Nephron (organoid): ENCODE measurements around the gene FEZ2.
A peak's percentile ranks its signal among the peaks of the same experiment; 100 is the strongest.

Experiments
- H3K27ac Mint-ChIP-seq, 3 experiments: 2 replicates each; pipeline ENCODE4 v1.8.0; 2020; ENCODE audit warnings: mixed read lengths in 3 of 3, mild to moderate bottlenecking in 2 of 3, moderate library complexity in 1 of 3
- H3K27me3 Mint-ChIP-seq: 2 replicates; pipeline ENCODE4 v1.8.0; 2021; ENCODE audit warnings: low read depth, mild to moderate bottlenecking, moderate library complexity, mixed read lengths
- H3K36me3 Mint-ChIP-seq: 2 replicates; pipeline ENCODE4 v1.8.0; 2020; ENCODE audit warnings: low read depth, mixed read lengths
- H3K4me1 Mint-ChIP-seq: 2 replicates; pipeline ENCODE4 v1.8.0; 2020; ENCODE audit warnings: mixed read lengths
- H3K4me3 Mint-ChIP-seq, 3 experiments: 2 replicates each; pipeline ENCODE4 v1.8.0; 2020; ENCODE audit warnings: mild to moderate bottlenecking in 3 of 3, mixed read lengths in 3 of 3, moderate library complexity in 2 of 3
- H3K9me3 Mint-ChIP-seq: 2 replicates; pipeline ENCODE4 v1.8.0; 2020; ENCODE audit warnings: mixed read lengths
- CTCF ChIP-seq, 3 experiments: fragments of 200-600 bp; sonication (generic); IDR thresholded peaks; one replicate each; pipeline ENCODE4 v1.5.0; 2021; ENCODE audit warnings: antibody characterized with exemption in 3 of 3; ENCODE audit not compliant: unreplicated experiment in 3 of 3

FEZ2 gene

GRCh38 chr2:36561237-36561944, 36.6 kb downstream of the FEZ2 start:
- no peak for TF ChIP-seq CTCF (IDR thresholded peaks at IDR 0.05; ENCODE audit: unreplicated experiment in 3 of 3)
- Mint-ChIP-seq H3K4me1 (peaks cover 5% of the 10 kb centered on the region), H3K4me3 (no peak overlapping the region), H3K27ac (peak overlapping the region; percentile 38 to 68 (median 49)), H3K9me3 (no peaks in the 10 kb centered on the region), H3K36me3 (peaks cover 58% of the 10 kb centered on the region), H3K27me3 (no peaks in the 10 kb centered on the region)

- Mint-ChIP-seq H3K27ac (no peak overlapping the region), H3K9me3 (no peaks in the 10 kb centered on the region)
Observed at GRCh38 chr2:36560726-36561125, 37.2 kb downstream of the FEZ2 start.

DNA sequence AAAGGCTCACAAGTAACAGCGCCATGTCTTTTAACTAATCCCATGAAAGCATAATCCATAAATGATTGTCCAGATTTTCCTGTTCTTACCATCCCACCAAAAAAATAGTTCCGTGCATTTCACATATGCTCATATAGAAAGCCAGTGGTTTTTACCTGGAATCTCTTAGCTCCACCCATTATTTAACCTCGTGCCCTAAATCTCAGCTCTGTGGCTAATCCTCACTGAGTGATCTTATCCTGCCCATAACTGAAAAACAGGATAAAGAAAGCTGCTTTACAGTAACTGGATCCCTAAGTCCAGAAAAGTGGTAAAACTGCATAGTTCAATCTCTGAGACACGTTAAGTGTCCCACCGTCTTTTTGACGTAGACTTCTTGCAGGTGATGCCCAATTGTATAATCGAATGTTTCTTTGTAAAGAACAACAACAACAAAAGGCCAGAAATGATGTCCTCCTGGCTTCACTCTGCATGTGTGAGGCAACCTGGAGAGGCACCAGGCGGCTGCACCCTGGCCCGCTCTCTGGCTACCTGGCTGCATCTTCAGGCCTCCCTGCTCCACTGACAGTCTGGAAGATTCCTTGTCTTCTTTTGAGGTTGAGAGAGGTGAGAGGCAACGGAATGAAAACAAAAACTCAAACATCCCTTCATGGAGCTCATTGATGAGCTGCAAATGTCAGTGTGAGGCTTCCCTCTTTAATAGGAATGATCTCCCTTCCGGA, 38.6 kb downstream of the FEZ2 start:
- peaks cover 5% of the 10 kb centered on the region for H3K4me1 Mint-ChIP-seq
- no peak overlapping the region for H3K27ac Mint-ChIP-seq
- no peaks in the 10 kb centered on the region for H3K27me3 Mint-ChIP-seq
- peaks cover 49% of the 10 kb centered on the region for H3K36me3 Mint-ChIP-seq
- H3K9me3 Mint-ChIP-seq: no peaks in the 10 kb centered on the region
- no peak for TF ChIP-seq CTCF (IDR thresholded peaks at IDR 0.05; ENCODE audit: unreplicated experiment in 3 of 3)
- H3K4me3 Mint-ChIP-seq: no peak overlapping the region

More at GRCh38 chr2:36560726-36561125, 37.2 kb downstream of the FEZ2 start:
- Mint-ChIP-seq H3K4me1 (peaks cover 5% of the 10 kb centered on the region), H3K4me3 (no peak overlapping the region), H3K27me3 (no peaks in the 10 kb centered on the region), H3K36me3 (peaks cover 51% of the 10 kb centered on the region)
- no peak for TF ChIP-seq CTCF (IDR thresholded peaks at IDR 0.05; ENCODE audit: unreplicated experiment in 3 of 3)

DNA sequence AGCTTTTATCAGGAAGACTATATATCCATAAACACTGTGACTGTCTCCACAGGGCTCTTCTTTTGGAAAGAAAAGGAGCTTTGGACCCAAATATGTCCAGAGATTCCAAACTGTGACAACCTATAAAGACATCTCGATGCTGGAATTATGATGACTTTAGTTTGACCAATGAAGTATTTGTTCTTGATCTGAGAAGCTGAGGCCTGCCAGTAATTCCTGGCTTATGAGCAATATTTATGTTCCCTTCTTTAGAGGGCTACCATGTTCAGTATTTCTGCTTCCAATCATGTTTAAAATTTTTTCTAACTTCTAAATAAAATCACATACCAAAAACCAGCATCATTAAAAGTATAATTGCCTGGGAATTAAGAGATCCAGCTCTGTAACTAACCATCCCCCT, 41.1 kb downstream of the FEZ2 start:
- Mint-ChIP-seq H3K4me3 (no peak overlapping the region), H3K9me3 (no peaks in the 10 kb centered on the region), H3K27ac (no peak overlapping the region), H3K27me3 (no peaks in the 10 kb centered on the region), H3K36me3 (peaks cover 61% of the 10 kb centered on the region), H3K4me1 (peaks cover 5% of the 10 kb centered on the region)
- TF ChIP-seq CTCF (IDR thresholded peaks at IDR 0.05; ENCODE audit: unreplicated experiment in 3 of 3): no peak

DNA sequence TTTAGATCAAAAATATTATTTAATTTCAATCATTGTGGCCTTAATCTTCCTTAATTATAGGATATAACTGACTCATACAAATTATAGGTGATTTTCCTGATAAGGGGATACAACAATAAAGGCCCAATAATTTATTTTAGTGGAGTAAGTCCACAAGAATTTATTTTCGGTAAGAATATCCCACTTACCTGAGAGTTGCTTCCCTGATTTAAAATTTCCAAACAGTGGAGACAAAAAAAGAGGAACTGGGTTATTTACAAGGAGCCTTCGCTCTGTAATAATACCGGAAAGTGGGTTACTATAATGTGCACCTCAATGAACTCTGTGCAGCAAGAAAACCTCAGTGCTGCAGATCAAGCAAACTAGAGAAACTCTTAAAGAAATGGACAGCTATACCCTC, 42.2 kb downstream of the FEZ2 start:
- Mint-ChIP-seq H3K9me3 (no peaks in the 10 kb centered on the region), H3K4me1 (no peaks in the 10 kb centered on the region), H3K27ac (no peak overlapping the region), H3K27me3 (no peaks in the 10 kb centered on the region), H3K4me3 (no peak overlapping the region), H3K36me3 (peaks cover 63% of the 10 kb centered on the region)
- no peak for TF ChIP-seq CTCF (IDR thresholded peaks at IDR 0.05; ENCODE audit: unreplicated experiment in 3 of 3)
